IPS-18c (cell line): ENCODE measurements around the gene PPP6R2.

Experiments used
- H3K4me3 ChIP-seq: 2 replicates; pipeline ENCODE4 v1.7.0; 2013; ENCODE audit warnings: low read depth, mild to moderate bottlenecking, low read length, moderate library complexity; ENCODE audit not compliant: insufficient read depth
- H3K9me3 ChIP-seq: one replicate; pipeline ENCODE4 v1.6.1; 2013; ENCODE audit warnings: mild to moderate bottlenecking, low read length, moderate library complexity; ENCODE audit not compliant: control insufficient read depth, insufficient read depth

Gene PPP6R2

DNA sequence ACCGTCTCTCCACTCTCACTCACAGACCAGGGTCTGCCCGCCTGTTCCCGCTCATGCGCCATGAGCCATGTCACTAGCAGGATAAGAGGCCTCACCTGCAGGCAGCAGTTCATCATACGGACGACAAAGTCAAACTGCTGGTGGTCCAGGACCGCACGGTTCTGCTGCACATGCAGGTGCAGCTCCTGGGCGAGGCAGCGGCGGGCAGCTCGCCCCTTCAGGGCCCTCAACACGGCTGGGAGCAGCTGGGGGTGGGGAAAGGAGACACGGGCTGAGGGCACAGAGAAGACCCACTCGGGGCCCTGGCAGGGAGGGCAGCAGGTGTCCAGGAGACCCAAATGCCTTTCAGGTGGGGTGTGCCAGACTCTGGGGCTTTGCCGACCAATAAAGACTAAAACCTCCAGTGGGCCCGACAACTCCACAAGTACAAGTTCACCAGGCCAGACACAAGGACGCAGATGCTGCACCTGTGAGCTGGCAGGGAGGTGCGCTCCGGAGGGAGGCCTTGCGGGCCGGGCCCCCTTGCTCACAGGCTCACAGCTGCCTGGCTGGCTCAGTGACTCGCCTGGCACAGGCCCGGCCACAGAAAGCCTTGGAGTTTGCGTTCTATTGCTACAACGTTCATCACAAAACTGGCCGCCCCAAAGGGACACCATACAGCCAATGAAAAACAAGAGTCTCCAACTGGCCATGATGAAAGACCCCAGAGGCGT, 120.2 kb downstream of the PPP6R2 start:
- Histone ChIP-seq H3K4me3 (no peak overlapping the region), H3K9me3 (peaks cover 2% of the 10 kb centered on the region)

- Histone ChIP-seq H3K4me3 (no peak overlapping the region), H3K9me3 (peaks cover 2% of the 10 kb centered on the region)
Observed at GRCh38 chr22:50464451-50464850, 121.3 kb downstream of the PPP6R2 start.

- H3K9me3 ChIP-seq, result peaks cover 2% of the 10 kb centered on the region
- H3K4me3 ChIP-seq, result no peak overlapping the region
Observed at GRCh38 chr22:50465066-50465930, 122.2 kb downstream of the PPP6R2 start.

DNA sequence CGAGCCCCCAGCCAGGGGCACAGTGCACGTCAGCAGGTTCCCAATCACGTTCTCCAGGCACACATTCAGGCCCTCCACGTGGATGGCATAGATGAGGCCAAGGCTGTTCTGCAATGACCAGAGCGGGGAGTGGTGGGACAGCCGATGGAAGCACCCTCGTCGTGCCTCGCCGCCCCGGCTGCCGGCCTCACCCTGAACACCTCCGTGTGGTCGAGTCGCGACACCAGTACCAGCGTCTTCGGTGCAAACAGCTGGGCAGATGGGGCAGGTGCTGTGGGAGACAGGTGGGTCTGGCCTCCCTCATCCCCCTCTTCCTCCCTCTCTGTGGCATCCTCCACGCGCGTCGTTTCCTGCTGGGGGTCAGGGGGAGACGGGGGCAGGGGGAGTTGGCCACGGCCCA, 124.2 kb downstream of the PPP6R2 start:
- H3K9me3 ChIP-seq, result no peaks in the 10 kb centered on the region
- H3K4me3 ChIP-seq, result no peak overlapping the region

- Histone ChIP-seq H3K4me3 (no peak overlapping the region), H3K9me3 (no peaks in the 10 kb centered on the region)
Observed at GRCh38 chr22:50467773-50468440, 124.8 kb downstream of the PPP6R2 start.

GRCh38 chr22:50468626-50469025, 125.5 kb downstream of the PPP6R2 start:
- H3K4me3 ChIP-seq, result no peak overlapping the region
- no peaks in the 10 kb centered on the region for H3K9me3 ChIP-seq

GRCh38 chr22:50469377-50470305, 126.5 kb downstream of the PPP6R2 start:
- Histone ChIP-seq H3K4me3 (no peak overlapping the region), H3K9me3 (no peaks in the 10 kb centered on the region)

DNA sequence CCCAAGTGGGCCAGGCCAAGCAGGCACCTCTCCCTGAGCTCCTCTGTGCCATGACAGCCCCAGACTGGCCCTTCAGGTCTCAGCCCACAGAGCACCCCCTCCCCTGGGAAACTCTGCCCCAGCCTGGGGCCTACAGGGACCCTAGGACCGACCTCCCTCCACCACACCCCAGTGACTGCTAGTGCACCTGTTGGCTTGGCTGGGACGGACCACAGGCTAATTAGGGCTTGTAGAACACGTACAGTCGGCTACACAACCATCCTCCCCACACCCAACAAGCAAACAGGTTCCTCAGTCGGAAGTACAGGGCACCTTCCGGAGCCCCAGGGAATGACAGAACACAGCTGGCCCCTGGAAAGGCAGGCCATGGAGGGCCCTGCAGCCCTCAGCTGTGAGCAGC, 127.4 kb downstream of the PPP6R2 start:
- Histone ChIP-seq H3K9me3 (no peaks in the 10 kb centered on the region), H3K4me3 (no peak overlapping the region)

DNA sequence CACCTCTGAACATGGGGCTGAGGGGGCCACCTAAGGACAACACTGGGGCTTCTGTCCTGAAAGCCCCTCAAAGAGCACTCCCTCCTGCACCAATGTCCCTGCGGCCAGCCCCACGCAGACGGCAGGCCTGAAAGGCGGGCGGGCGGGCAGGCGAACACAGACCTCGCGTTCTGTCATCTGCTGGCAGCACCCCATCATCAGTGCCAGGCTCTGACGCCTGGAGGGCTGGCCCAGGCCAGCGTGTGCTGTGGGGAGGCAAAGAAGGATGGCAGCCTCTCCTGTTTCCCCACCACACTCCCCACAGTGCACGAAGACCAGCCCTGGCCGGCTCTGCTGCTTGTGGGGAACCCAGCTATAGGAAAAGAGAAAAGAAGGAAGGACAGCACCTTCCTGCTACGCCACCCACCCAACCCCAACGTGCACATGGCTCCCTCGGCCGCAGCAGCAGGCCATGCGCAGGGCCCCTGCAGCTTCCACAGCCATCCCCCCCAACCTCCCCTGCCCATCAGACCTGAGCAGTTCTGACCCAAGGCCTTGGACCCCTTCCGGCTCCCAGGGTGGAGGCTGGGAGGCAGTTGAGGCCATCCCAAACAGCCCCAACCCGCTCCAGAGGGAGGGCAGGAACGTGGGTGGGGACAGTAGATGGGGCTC, 128.2 kb downstream of the PPP6R2 start:
- H3K4me3 ChIP-seq, result no peak overlapping the region
- no peaks in the 10 kb centered on the region for H3K9me3 ChIP-seq

GRCh38 chr22:50471962-50472361, 128.8 kb downstream of the PPP6R2 start:
- H3K9me3 ChIP-seq, result no peaks in the 10 kb centered on the region
- no peak overlapping the region for H3K4me3 ChIP-seq

DNA sequence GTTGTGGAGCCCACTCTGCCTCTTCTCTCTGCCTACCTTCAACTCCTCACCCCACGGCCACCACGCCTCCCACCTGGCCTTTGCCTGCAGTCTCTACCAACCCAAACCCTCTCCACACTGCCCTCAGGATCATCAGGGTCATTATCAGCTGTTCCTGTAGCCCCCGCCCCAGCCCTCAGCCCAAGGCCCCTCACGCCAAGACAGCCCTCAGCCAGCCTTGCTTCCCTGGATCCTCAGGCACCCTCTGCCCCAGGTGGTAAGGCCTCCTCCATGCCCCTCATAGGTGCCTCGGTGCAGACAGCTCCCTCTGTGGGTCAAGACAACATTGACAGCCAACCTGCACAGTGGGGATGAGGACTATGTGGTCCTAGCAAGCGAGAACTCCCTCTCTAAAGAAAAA, 130.0 kb downstream of the PPP6R2 start:
- Histone ChIP-seq H3K4me3 (no peak overlapping the region), H3K9me3 (no peaks in the 10 kb centered on the region)

- Histone ChIP-seq H3K4me3 (peak overlapping the region; percentile 67), H3K9me3 (no peaks in the 10 kb centered on the region)
Observed at GRCh38 chr22:50473855-50474671, 130.9 kb downstream of the PPP6R2 start.

GRCh38 chr22:50474710-50475651, 131.9 kb downstream of the PPP6R2 start, which contains the start of gene SBF1:
SBF1 (minus strand) TSS chr22:50475035; CDS start chr22:50474840, 195 bp downstream.
- H3K9me3 ChIP-seq, result no peaks in the 10 kb centered on the region
- H3K4me3 ChIP-seq, result peak within 1 kb of the TSS; percentile 67

- no peaks in the 10 kb centered on the region for H3K9me3 ChIP-seq
- H3K4me3 ChIP-seq, result peak overlapping the region; percentile 59
Observed at GRCh38 chr22:50475652-50476002, 132.5 kb downstream of the PPP6R2 start.

GRCh38 chr22:50476868-50477267, 133.7 kb downstream of the PPP6R2 start:
- H3K9me3 ChIP-seq, result no peaks in the 10 kb centered on the region
- no peak overlapping the region for H3K4me3 ChIP-seq
